Measurements from ENCODE around the gene VSNL1.

VSNL1 gene

GRCh38 chr2:17540093-17540812 lies at the start of gene VSNL1:
VSNL1 (plus strand) TSS chr2:17540696; CDS start chr2:17592075, 51,379 bp downstream.
- TF ChIP-seq CTCF (IDR thresholded peaks at IDR 0.05; ENCODE audit: borderline replicate concordance, insufficient read depth, low read depth, low read length): no peak
- H3K4me3 ChIP-seq (ENCODE audit: low read depth, low read length): no peak within 1 kb of the TSS

- no peak overlapping the region for H3K4me3 ChIP-seq (ENCODE audit: low read depth, low read length)
- TF ChIP-seq CTCF (IDR thresholded peaks at IDR 0.05; ENCODE audit: borderline replicate concordance, insufficient read depth, low read depth, low read length): no peak
These were observed 44.9 kb upstream of the VSNL1 start for GRCh38 chr2:17495590-17495989.

GRCh38 chr2:17497718-17498117 lies 42.8 kb upstream of the VSNL1 start:
- TF ChIP-seq CTCF (IDR thresholded peaks at IDR 0.05; ENCODE audit: borderline replicate concordance, insufficient read depth, low read depth, low read length): no peak
- H3K4me3 ChIP-seq (ENCODE audit: low read depth, low read length): no peak overlapping the region

GRCh38 chr2:17506736-17507616 lies 33.5 kb upstream of the VSNL1 start:
- no peak for TF ChIP-seq CTCF (IDR thresholded peaks at IDR 0.05; ENCODE audit: borderline replicate concordance, insufficient read depth, low read depth, low read length)
- H3K4me3 ChIP-seq (ENCODE audit: low read depth, low read length): no peak overlapping the region

- TF ChIP-seq CTCF (IDR thresholded peaks at IDR 0.05; ENCODE audit: borderline replicate concordance, insufficient read depth, low read depth, low read length): no peak
- H3K4me3 ChIP-seq (ENCODE audit: low read depth, low read length): no peak overlapping the region
These were observed 24.8 kb upstream of the VSNL1 start for GRCh38 chr2:17515652-17516051.

- no peak for TF ChIP-seq CTCF (IDR thresholded peaks at IDR 0.05; ENCODE audit: borderline replicate concordance, insufficient read depth, low read depth, low read length)
- peak overlapping the region; percentile 48 for H3K4me3 ChIP-seq (ENCODE audit: low read depth, low read length)
These were observed 22.9 kb upstream of the VSNL1 start for GRCh38 chr2:17517481-17518211.
